Activated CD8-positive, alpha-beta memory T cell treated with anti-CD3 and anti-CD28 coated beads for 48 hours (primary cell): ENCODE measurements around the gene GAMT.

Experiments used
- DNase-seq, 3 experiments: peaks; one replicate each; pipeline ENCODE4 v3.0.0-alpha.2; 2020; ENCODE audit warnings: low read depth in 2 of 3, low spot score in 2 of 3

GAMT gene

DNA sequence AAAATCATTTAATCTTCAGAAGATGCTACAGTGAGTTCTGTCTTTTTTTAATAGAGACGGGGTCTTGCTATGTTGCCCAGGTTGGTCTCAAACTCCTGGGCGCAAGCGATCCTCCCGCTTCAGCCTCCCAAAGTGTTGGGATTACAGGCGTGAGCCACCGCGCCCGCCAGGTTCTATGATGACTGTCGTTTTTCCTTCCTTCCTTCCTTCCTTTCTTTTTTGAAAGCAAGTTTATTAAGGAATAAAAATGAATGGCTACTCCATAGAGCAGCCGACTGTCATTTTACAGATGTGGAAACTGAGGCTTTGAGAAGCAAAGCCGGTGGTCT is 511 bp upstream of the GAMT start:
- no peak for DNase-seq

DNA sequence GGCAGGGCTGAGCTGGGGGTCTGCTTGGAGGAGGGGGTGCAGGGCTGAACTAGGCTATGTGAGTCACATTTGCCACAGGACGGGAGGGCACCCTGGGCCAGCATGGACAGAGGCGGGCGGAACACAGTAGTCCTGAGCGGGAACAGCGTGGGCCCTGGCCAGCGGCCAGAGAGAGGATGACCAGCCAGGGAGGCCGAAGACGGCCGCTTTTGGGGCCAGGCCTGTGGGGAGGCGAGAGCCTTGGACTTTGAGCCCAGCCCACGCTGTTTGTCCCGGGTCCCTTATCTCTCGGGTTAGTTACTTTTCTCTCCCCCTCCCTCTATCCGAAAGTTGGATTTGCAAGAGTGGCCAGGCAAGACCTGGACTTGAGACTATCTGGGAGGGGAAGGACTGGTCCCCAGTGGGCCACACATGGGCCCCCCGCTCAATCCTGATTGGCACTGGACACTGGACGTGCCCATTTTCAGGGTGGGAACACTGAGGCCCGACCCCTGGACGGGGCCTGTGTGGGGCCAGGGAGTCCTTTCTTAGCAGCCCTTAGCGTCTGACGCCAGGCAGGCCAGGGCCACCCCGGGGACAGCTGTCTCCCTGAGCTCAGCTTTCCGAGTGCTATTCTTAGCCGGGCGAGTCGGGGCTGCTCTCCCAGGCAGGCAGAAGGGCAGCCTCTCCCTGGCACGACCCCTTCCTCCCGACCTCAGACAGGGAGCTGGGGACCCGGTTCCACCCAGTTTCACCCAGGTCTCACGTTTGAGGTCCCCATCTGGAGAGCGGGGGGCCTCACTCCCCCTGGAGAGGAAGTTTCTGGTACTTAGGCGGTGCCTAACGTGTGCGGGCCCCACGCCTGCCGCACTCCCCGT is 833 bp downstream of the GAMT start:
- DNase-seq: no peak

DNA sequence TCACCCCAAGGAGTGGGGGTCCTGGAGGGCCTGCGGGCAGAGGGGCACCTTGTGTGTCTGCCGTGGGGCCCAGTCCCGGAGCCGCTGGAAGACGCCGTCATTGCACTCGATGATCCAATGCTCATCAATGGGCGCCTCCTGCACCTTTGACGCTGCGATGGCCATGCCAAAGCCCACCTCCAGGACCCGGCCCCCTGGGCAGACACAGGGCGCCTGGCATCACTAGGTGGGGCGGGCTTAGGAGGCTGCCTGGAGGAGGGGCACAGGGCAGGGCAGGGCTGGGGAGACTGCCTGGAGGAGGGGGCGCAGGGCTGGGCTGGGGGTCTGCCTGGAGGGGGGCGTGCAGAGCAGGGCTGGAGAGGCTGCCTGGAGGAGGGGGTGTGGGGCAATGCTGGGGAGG is 1.6 kb downstream of the GAMT start:
- no peak for DNase-seq

DNA sequence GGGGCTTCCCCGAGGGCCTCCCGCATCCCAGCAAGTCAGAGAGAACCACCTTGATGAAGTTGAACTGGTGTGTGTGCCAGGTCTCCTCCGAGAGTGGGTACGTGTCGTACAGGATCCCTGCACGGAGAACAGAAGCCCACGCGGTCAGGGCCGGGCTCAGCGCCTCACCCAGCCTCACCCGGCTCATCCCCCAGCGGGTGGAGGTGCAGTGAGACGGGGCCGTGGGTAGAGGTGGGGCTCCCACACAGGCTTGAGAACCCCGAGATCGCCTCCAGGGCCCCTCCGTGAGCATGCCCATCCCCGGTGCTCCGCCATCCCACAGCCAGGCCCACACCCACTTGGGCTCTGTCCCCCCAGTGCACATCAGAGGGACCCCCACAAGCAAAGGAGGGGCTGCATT is 2.3 kb downstream of the GAMT start:
- DNase-seq: no peak

DNA sequence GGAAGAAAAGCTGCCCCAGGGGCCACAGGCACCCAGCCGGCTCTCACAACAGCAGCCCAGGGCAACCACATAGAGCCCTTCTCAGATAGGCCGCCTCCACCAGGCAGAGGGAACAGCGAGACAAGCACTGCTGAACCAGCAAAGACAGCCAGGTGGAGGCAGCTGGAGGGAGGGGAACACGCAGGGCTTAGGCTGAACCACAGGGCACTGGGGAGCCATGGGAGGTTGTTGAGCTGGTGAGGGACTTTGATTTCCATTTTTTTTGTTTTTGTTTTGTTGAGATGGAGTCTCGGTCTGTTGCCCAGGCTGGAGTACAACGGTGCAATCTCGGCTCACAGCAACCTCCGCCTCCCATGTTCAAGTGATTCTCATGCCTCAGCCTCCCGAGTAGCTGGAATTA is 3.5 kb downstream of the GAMT start:
- DNase-seq: no peak

DNA sequence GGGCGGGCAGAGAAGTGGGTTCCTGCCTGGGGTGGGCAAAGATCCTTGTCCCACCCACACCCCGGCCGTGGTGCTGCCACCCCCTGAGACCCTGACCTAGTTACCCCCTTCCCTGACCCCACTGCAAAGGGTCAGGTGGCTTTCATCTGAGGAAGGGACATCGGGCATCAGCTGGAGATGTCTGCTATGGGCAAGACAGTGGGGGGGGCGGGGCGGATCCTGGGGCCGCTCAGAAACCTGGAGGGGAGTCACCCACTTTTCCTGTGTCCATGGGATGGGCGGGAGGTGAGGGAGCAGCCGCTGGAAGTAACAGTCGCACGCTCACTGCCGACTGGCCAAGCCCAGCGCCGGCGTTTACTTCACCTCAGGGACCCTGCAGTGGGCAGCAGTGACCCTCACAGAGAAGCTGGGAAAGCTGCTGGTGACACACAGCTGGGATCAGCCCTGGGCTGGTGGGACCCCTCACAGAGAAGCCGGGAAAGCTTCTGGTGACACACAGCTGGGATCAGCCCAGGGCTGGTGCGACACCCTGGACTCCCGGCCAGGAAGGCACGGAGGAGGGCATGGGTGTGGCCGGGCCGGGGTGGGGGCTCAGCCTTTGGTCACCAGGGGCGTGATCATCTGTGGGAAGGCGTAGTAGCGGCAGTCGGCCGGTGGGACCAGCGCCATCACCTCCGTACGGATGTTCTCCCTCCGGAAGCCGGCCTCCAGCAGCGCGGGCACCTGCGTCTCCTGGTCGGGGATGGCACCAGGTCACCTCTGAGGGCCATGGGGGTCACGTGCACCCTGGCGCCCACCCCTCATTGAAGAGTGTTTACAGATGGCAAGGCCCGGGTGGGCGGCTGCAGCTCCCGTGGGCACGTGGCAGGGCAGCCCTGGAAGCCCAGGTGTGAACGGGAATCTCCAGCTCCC is 4.3 kb downstream of the GAMT start:
- no peak for DNase-seq

DNA sequence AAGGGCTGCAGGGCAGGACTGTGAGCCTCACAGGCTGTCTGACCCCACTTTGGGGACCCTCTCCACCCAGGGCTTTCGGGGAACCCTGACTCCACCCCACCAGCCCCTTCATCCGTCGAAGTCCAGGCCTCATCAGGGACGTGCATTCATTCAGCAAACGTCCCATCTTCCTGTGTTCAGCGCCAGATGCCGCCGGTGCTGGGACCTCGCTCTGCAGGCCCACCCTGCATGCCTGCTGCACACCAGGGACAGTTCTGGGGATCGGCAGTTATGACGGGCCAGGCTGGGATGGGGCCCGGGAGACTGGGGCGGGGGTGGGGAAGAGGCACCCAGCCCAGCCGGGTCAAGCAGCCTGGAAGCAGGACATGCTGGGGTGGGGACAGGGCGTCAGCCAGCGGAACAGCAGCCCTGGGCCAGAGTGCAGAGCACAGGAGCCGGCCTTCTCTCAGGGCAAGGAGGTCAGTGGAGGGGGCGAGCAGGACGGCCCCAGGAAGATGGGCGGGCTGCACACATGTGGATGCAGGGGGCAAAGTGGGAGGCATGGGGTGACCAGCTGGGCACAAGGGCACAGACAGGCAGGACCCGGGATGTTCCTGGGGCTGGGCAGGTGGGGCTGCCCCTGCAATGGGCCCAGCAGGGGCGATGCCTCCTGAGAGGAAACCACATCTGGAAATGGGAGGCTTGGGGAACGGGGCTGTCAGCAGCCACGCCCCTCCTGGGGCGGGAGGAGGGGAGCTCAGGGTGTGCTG is 5.1 kb downstream of the GAMT start:
- no peak for DNase-seq

DNA sequence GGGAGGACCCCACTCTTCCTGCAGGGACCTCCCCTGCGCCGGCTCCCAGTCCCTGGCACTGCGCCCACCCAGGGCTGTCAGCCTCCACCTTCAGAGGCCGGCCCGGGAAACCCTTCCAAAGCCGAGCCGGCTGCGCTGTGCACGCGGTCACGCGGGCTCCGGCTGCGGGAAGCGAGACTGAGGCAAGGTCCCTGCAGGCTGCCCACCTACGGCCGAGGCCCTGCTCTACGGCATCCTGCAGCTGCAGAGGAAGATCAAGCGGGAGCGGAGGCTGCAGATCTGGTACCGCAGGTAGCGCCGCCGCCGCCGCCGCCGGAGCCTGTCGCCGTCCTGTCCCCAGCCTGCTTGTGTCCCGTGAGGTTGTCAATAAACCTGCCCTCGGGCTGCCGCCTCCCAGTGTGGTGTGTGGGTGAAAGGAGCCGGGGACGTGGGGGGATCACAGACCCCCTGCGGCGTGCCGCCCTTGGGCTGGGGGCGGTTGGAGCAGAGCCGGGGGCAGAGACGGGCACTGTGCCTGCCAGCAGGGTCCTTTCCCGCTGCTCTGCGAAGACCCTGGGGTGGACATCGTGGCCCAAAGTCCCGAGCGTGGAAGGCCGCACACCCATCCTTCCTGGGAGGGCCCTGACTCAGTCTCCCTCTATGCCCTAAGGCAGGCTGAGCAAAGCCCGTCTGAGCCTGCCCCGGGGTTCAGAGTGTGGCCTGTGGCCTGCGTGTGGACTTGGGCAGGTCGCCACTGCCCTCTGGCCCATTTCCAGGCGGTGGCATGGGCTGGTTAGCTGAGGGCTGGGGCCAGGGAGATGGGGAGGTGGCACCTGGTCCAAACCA is 5.9 kb downstream of the GAMT start:
- no peak for DNase-seq

DNA sequence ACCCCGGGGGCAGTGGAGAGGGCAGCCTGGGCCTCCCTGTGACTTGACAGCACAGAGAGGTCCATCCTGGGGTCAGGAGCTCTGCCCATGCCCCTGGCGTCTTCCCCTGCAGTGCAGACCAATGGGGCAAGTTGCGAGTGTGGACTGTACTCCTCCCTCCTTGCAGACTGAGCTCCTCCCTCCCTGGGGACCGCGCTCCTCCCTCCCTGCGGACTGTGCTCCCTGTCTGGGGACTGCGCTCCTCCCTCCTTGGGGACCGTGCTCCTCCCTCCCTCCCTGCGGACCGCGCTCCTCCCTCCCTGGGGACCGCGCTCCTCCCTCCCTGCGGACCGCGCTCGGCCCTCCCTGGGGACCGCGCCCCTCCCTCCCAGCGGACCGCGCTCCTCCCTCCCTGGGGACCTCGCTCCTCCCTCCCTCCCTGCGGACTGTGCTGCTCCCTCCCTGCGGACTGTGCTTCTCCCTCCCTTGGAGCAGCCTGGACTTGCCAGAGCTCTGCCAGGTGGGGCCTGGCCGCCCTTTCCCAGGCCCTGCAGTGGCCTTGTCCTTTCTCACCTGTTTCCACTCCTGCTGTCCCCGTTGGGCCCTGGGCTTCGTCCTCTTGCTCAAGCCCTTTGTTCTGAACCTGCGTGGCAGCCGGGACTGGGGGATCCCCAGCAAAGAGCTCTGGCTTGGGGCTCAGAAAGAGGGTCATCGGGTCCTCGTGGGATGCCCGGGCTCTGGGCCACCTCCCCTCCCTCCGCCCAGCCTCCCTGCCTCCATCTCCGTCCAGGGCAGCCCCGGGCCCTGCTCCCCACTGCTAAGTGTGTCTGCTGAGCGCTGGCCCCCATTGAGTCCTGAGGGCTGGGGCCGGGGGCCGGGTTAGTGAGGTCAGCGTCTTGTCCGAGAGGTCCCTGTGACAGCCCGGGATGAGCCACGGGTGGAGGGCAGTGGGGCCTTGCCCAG is 6.8 kb downstream of the GAMT start:
- no peak for DNase-seq

DNA sequence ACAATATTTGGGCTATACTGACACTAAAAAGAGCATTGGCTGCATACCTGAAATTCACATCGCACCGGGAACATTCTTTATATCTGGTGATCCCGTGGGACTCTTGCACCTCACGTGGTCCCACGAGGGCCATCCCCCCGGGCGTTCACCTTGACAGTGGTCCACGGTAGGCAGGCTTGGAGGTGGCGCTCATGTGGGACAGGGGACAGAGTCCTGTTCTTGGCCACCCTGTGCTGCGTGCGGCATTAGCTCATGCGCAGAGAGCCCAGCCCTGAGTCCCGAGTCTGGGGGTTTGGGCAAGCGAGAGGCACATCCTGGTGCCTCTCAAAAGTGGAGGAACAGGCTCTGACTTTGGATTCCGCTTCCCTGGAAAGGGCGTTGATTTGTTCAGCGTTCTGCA is 7.5 kb downstream of the GAMT start:
- no peak for DNase-seq

DNA sequence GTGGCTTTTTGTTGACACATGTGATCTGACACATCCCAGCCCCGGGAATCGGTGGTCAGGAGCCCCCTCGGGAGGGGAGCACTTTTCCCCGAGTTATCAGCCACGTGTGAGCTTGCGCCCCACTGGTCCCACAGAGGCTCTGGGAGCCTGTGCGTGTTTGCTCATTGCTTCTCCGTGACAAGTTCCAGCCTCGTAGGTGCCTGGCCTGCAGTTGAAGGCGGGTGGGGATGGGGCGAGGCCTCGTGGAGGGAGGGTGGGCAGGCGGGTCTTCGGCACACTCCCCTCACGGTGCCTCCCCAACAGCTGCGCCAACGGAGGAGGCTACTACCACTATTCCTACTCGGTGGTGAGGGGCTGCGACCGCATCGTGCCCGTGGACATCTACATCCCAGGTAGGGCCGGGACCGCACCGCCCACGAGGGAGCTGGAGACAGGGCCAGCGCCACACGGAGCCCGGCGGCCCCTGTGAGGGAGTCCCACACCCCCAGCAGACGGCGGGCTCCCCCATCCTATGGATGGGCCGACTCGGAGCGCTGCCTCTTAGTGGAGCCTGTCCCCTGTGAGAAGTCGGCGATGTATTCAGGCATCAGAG is 8.3 kb downstream of the GAMT start:
- no peak for DNase-seq

DNA sequence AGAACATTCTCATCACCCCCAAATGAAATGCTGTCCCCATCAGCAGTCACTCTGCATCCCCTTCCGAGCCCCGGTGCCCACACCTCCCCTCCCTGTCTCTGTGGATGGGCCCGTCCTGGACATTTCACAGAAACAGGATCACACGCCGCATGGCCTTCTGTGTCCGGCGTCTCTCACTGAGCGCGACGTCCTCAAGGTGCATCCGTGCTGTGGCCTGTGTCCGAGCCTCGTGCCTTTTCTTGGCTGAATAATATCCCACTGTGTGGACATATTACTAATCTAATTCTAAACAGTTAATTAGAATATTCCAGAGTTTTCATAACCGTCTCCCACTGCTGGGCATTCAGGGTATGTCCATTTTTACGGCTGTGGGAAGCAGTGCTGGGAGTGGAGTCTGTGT is 8.9 kb downstream of the GAMT start:
- no peak for DNase-seq

DNA sequence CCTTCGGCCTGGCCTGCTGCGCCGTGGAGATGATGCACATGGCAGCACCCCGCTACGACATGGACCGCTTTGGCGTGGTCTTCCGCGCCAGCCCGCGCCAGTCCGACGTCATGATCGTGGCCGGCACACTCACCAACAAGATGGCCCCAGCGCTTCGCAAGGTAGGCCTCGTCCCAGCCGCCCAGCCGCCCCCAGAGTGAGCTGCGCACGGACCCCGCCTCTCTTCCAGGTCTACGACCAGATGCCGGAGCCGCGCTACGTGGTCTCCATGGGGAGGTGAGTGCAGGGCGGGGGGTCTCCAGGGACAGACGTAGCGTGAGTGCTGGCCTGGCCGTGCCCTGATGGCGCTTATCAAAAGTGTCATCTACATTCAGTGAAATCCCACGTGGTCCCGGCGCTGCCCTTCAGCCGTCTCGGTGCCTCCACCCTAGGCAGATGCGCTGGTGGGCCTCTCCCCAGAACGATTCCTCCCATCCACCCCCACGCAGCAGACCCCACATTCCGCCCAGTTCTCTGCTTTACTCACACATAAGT is 10.4 kb downstream of the GAMT start:
- no peak for DNase-seq

DNA sequence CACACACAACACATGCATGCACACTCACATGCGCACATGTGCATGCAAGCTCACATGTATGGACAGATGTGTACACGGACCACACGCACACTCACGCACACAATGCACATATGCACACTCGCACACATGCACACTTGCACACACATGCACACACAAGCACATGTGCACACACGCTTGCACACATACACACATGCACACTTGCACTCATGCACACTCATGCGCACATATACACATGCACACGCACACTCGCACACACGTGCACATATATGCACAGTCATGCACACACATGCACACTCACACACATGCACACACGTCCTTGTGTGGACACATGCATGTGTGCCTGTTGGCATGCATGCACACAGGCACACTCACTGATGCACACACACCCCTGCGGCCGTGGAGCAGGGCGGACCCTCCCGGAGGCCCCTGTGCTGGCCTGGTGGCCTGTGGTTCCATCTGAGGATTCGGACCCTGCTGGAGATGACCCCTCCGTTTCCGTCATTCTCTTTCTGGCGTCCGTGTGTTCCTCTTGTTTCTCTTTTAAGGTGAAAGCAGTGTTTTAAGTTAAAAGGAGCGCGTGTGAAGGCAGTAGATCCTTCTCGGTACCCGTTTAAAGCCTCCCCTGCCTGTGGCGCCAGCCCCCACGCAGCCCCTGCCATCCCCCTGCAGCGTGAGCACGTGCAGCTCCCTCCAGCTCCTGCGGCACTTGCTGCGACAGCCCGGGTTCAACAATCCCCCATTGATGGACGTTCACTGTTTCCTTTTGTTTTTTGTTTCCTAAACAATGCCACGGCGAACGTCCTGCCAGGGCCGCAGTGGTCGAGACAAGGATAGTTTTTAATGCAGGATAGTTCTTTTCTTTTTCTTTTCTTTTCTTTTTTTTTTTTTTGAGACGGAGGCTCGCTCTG is 12.1 kb downstream of the GAMT start:
- DNase-seq: no peak

DNA sequence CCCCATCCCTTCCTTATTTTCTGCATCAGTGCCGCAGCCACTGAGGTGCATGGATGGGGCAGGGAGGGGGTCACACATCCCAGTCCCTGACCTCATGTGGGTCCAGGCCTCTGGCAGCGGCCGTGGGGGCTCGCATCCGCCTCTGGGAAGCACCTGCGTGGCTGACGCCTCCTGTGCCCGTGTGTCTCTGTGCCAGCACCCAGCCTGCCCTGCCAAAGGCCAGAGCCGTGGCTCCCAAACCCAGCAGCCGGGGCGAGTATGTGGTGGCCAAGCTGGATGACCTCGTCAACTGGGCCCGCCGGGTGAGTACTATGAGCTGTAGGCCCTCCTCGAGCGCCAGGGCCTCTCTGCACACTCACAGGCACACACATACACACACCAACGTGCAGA is 12.7 kb downstream of the GAMT start:
- DNase-seq: no peak

DNA sequence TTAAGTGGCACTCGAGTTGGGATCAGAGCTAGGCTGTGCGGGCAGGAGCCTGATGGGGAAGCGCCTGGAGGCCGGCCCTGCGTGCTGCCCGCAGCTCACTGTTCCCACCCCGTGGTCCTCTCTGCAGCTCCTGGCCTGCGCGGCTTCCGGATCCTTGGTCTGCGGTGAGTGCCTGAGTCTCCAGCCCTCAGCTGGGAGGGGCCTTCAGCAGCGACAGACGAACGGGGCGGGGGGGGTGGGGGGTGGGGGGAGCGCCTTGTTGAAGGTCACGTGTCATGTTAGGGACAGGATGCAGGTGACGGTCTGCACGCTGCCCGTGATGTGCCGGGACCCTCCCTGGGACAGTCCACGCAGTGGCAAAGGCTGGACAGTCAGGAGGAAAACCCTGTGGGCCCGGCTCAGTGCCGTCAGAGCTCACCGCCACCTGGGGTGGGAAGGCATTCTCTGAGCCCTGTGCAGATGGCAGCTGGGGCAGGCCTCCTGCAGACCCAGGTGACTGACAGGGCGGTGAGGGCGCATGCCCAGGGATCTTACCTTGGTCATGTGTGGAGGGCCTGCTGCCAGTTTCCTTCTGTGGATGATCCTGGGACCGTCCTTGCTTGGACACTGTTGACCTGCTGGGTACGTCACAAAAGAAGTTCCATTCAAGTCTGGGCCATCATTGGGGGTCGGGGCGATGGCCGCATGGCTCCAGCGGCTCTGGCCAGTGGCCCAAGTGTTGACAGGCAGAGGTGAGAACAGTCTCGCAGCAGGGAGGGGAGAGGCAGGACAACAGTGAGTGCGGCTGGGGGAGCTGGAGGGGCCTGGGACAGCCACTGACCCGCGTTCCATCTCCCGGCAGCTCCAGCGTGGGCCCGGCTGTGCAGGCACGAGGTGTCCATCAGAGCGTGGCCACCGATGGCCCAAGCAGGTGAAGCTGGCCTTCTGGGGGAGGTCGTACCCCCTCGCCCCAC is 13.4 kb downstream of the GAMT start:
- DNase-seq: no peak
